ENCODE measurements around the gene PHYHD1. TPM values are rescaled to one million over a fixed set of nuclear protein-coding genes. Genes with fewer than 3 reads are reported as not detected.
"Not testable (repeated sequence)": the region's sequence is repeated elsewhere in the genome, so short reads cannot be mapped to it uniquely, and the experiment has no call there.

The PHYHD1 gene
- polyA plus RNA-seq, 3 donors: 58.7 to 69.0 (median 63.6) TPM

DNA sequence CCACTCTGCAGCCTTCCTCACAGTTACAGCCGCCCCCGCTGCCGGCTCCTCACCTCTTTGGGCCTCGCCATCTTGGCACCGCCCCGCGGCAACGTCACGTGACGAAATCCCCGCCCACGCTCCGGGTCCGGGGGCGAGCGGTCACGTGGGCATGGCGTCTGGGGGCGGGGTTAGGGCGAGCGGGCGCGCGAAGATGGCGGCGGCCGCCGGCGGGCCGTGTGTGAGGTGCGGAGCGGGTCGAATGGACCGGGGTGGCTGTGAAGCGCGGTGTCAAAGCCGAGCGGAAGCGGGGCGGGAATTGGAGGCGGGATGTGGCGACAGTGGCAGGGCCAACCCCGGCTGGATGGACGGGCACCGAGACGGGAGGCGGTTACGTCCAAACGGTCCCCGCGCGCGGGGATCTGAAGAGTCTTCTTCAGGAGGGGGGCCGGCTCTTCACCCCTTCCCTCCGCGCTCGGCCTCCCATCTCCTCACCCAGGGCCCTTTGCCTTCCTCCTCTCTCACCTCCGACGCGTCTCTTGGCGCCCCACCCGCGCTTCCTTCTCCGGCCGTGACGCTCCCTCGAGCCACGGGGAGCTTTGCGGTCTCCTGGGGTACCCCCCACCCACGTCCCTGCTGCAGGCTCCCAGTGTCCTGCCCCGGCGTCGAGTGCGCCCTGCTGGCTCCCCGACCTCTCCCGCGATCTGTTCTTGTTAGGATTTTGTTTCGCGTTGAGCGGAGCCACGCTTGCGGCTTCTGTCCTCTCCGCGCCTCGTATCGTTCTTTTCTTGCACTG lies 26.9 kb downstream of the PHYHD1 start, which contains the start of the genes DOLK and NUP188:
Gene DOLK (minus strand): TSS at position 77 of the 775 bp plus-strand sequence. CDS start 300 bp downstream, outside the sequence.
Gene NUP188 (plus strand): TSS at position 173 of the 775 bp plus-strand sequence. CDS start 21 bp downstream, at position 194.
- peak; percentile 93 for DNase-seq

GRCh38 chr9:128961403-128961802 lies 40.6 kb downstream of the PHYHD1 start:
- not testable (repeated sequence) for DNase-seq

DNA sequence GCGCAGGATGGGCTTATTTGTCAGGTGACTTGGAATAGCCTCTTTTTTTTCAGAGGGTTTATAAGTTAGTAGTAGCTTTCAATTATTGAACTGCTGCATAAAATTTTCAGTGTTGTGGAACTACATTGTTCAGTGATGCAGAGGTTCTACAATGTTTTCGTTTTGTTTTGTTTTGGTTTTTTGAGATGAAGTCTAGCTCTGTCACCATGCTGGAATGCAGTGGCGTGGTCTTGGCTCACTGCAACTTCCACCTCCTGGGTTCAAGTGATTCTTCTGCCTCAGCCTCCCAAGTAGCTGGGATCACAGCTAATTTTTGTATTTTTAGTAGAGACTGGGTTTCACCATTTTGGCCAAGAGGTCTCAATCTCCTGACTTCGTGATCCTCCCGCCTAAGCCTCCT lies 48.7 kb downstream of the PHYHD1 start:
- no peak for DNase-seq

GRCh38 chr9:128972956-128973355 lies 52.2 kb downstream of the PHYHD1 start:
- DNase-seq: no peak

DNA sequence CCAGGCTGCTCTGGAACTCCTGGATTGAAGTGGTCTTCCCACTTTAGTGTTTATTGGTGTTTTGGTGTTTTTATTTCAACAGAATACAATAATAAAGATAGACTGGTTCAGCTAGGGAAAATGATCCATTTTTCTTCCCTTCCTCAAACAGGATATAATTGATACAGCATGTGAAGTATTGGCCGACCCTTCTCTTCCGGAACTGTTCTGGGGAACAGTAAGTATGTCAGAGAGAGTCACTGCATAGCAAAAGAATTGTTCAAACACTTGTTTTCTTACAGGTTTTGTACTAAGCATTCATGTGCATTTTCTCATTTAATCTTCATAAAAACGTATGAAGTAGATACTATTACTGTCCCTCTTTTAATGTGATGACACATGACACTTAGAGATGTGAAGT lies 58.3 kb downstream of the PHYHD1 start:
- no peak for DNase-seq

- no peak for DNase-seq
Observed at GRCh38 chr9:128983536-128983935, 62.8 kb downstream of the PHYHD1 start.

GRCh38 chr9:128986671-128987070 lies 65.9 kb downstream of the PHYHD1 start:
- no peak for DNase-seq

- no peak for DNase-seq
Observed at GRCh38 chr9:128987805-128988204, 67.0 kb downstream of the PHYHD1 start.

Other genes with a start within 250 kb of the PHYHD1 start
- 100 to 1,000 TPM; 571 to 647 (median 631) TPM for gene SET, start 231.8 kb upstream of the PHYHD1 start, polyA plus RNA-seq (ENCODE audit: insufficient read length in 3 of 3)
- gene PKN3, start 218.5 kb upstream of the PHYHD1 start, polyA plus RNA-seq (ENCODE audit: insufficient read length in 3 of 3): 10 to 100 TPM; 13.0 to 14.9 (median 13.7) TPM
- gene ZDHHC12, start 196.9 kb upstream of the PHYHD1 start, polyA plus RNA-seq (ENCODE audit: insufficient read length in 3 of 3): 10 to 100 TPM; 21.3 to 24.7 (median 23.4) TPM
- gene ZER1, start 149.1 kb upstream of the PHYHD1 start, polyA plus RNA-seq (ENCODE audit: insufficient read length in 3 of 3): 10 to 100 TPM; 35.5 to 43.2 (median 38.9) TPM
- 10 to 100 TPM; 40.1 to 45.5 (median 41.6) TPM for gene TBC1D13, start 133.7 kb upstream of the PHYHD1 start, polyA plus RNA-seq (ENCODE audit: insufficient read length in 3 of 3)
- 10 to 100 TPM in 2 of 3 donors, 1 to 10 TPM in 1; 8.8 to 17.0 (median 15.2) TPM for gene ENDOG, start 102.5 kb upstream of the PHYHD1 start, polyA plus RNA-seq (ENCODE audit: insufficient read length in 3 of 3)
- 10 to 100 TPM; 43.6 to 59.1 (median 43.6) TPM for gene SPOUT1, start 91.2 kb upstream of the PHYHD1 start, polyA plus RNA-seq (ENCODE audit: insufficient read length in 3 of 3)
- gene KYAT1, start 39.0 kb upstream of the PHYHD1 start, polyA plus RNA-seq (ENCODE audit: insufficient read length in 3 of 3): 10 to 100 TPM; 15.9 to 35.5 (median 29.4) TPM
- 10 to 100 TPM; 27.9 to 36.2 (median 34.7) TPM for gene LRRC8A, start 38.8 kb upstream of the PHYHD1 start, polyA plus RNA-seq (ENCODE audit: insufficient read length in 3 of 3)
- gene DOLK, start 26.6 kb downstream of the PHYHD1 start, polyA plus RNA-seq (ENCODE audit: insufficient read length in 3 of 3): 10 to 100 TPM; 17.8 to 19.8 (median 19.1) TPM
- 10 to 100 TPM; 43.7 to 61.3 (median 60.5) TPM for gene NUP188, start 26.7 kb downstream of the PHYHD1 start, polyA plus RNA-seq (ENCODE audit: insufficient read length in 3 of 3)
- 100 to 1,000 TPM; 128 to 158 (median 141) TPM for gene SH3GLB2, start 107.3 kb downstream of the PHYHD1 start, polyA plus RNA-seq (ENCODE audit: insufficient read length in 3 of 3)
- 10 to 100 TPM; 22.9 to 33.4 (median 25.1) TPM for gene MIGA2, start 115.6 kb downstream of the PHYHD1 start, polyA plus RNA-seq (ENCODE audit: insufficient read length in 3 of 3)
- gene DOLPP1, start 160.1 kb downstream of the PHYHD1 start, polyA plus RNA-seq (ENCODE audit: insufficient read length in 3 of 3): 10 to 100 TPM; 18.2 to 23.3 (median 23.0) TPM
- gene CRAT, start 189.8 kb downstream of the PHYHD1 start, polyA plus RNA-seq (ENCODE audit: insufficient read length in 3 of 3): 10 to 100 TPM; 48.3 to 57.5 (median 53.9) TPM
- 100 to 1,000 TPM; 118 to 133 (median 129) TPM for gene PTPA, start 190.4 kb downstream of the PHYHD1 start, polyA plus RNA-seq (ENCODE audit: insufficient read length in 3 of 3)

Data from renal pelvis (tissue), 4 donors.